Stimulated activated CD4-positive, alpha-beta T cell treated with anti-CD3 and anti-CD28 coated beads, Interleukin-4, amount 100 ng/mL, for 24 hours (primary cell): Measurements from ENCODE around the gene EXOC3L4.
"Not testable (repeated sequence)": the region's sequence is repeated elsewhere in the genome, so short reads cannot be mapped to it uniquely, and the experiment has no call there.

ENCODE experiments used
- DNase-seq: peaks from one replicate; pipeline ENCODE4 v3.0.0-alpha.2; 2020

Gene EXOC3L4

DNA sequence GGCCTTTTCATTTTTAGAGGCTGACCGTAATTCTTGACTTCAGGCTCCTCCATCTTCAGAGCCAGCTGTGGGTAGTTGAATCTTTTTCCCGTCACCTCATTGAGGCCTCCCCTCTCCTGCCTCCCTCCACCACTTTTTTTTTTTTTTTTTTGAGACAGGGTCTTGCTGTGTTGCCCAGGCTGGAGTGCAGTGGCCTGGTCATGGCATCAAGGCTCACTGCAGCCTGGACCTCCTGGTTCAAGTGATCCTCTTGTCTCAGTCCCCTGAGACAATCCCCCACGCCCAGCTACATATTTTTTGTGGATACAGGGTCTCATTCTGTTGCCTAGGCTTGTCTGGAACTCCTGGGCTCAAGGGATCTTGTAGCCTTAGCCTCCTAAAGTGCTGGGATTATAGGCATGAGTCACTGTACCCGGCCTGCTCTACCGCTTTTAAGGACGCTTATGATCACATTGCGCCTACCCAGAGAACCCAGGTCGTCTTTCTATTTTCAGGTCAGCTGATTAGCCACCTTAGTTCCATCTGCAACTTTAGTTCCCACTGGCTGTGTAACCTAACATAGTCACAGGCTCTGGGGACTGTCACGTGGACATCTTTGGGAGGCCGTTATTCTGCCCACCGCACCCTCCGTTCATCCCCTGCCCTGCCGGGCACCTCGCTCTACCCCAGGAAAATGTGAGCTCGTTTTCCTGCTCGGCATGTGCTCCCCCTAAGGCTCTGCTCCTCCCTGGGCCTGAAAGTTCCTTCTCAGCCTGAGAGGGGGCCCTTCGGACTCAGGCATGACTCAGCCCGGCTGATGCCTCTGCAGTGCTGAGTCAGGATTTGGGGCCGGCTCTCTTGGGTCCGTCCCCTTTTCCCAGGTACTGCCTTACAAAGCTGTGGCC, 42.1 kb downstream of the EXOC3L4 start:
- no peak for DNase-seq

GRCh38 chr14:103137689-103138300, 43.3 kb downstream of the EXOC3L4 start:
- no peak for DNase-seq

GRCh38 chr14:103138301-103139131, 44.0 kb downstream of the EXOC3L4 start:
- no peak for DNase-seq

DNA sequence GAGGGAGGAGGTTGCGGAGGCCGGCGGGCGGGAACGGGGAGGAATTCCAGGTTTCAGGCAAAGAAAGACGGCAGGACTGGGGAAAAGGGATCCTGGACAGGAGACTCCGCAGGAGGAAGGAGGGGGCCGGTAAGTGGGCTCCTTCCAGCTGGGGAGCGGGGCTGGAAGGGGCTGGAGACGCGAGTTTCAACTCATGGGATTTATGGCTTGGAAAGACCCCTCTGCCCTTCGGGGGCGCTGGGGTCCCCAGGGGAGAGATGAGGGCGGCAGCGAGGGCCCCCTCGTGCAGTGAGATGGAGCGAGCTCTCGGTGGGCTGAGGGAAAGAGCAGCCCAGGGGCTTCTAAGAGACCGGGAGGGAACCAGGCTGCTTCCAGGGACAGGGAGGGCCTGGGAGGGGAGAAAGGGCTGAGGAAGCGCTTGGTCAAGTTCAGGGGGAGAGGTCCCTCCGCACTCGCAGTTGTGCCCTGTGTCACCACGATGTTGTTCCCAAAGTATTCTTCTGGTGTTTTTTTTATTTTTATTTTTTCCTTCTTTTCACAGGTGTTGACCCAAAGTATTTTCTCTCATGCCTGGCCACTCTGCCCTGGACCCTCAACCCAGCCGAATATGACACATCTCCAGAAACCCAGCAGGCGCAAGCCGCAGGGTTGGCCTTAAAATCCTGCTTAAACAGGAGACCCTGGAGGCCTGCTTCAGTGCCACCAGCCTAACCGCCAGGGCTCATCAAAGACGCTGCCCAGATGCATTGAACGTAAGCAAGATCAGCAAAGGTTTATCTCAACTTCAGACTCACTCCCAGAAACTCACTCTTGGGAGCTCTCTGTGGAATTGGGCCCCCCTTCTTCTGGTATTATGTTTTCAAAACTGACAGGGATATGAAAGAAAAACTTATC, 44.9 kb downstream of the EXOC3L4 start:
- no peak for DNase-seq

GRCh38 chr14:103140316-103141109, 46.0 kb downstream of the EXOC3L4 start:
- no peak for DNase-seq

- DNase-seq, result no peak
Measured at GRCh38 chr14:103141117-103141796, 46.7 kb downstream of the EXOC3L4 start.

DNA sequence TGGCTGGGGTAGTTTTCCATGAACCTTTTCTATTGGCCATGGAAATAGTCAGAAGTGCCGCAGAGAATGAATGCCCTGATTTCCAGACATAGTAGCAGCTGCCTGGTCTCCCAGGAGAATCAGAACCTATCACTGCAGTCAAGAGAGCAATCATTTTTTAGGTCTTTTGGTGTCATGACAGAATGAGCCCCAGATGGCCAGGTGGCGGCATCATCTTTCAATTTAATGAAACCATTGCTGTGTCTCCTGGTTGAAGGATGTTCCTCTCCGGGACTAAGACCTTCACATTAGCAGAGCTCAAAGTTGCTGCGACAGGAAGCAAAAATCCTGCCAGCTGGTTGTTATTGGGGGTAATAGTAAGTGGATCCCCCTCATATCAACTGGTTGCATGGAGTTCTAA, 47.5 kb downstream of the EXOC3L4 start:
- no peak for DNase-seq

DNA sequence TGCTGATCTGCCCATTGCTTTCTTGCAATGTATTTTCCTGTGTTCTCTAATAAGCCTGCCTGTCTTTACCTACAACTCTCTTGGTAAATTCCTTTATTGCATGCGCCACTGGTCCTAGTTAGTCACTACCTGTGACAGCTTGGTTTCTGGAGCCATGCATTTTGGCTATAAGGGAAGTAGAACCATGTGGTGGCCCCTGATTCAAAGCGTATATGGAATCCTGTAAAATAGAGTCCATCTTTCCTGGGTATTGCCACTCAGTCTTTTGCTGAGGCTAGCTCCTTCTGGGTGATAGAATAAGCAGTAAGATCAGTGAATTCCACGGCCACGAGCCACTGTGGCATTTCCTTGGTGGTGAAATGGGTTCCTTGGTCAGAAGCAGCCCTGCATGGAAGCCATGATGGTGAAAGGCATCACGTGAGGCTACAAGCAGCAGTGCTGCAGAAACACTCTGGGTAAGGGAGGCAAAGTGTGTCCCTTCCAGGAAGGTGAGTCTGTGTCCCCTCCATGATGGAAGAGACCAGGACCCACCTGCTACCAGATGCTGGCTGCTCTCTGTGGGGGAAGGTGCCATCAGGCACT, 48.3 kb downstream of the EXOC3L4 start:
- no peak for DNase-seq

DNA sequence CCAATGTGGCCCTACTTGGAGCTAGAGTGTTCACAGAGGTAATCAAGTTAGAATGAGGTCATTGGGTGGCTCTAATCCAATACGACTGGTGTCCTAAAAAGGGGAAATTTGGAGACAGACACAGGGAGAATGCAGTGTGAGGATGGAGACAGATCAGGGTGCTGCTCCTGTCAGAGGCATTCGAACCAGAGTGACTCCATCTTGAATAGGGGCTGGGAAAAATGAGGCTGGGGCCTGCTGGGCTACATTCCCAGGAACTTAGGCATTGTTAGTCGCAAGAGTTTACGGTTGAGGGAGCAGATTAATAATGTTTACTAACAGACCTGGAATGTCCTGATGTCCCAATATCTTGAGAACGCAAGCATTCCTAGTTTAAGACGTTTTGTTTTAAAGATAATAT, 49.0 kb downstream of the EXOC3L4 start:
- DNase-seq, result no peak

DNA sequence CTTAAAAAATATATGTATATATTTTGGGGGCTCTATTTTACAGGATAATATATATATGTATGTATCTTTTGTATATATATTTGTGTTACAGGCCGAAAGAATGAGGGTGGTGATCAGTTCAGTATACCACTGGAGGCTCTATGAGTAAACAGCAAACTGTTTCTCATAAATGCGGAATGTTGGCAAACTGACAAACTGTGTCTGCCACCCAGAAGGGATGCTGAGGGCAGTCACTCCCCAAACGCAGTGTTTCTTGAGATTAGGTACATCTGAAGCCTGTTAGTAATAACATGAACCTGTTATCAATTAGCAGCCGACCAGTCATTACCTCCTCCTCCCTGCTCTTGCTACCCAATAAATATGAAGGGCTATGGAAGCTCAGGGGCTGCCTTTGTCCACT, 49.6 kb downstream of the EXOC3L4 start:
- no peak for DNase-seq

DNA sequence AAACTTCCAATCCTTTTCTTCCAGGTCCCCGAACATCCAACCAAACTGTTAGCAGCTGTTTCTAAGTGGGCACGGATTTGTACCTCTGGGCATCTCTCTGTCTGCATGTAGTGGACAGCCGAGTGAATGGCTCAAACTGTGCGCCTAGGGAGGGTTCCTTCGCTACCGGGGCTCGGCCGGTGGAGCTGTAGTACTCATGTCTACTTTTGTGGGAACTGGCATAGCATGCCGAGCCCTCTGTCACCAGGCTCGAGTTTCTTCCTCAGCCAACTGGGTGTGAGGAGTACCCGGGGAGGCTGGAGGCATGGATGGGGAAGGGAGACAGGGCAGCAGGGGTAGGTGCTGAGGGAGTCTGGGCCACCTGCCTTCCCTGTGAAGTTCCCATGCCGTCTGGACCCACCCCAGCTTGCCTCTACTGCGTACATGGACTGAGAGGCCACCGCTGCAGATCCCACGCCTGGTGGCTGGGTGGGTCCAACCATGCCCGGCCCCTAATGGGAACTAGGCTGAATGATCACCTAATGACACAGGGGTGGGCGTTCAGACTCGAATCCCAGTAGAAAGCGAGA, 51.7 kb downstream of the EXOC3L4 start:
- DNase-seq, result no peak

DNA sequence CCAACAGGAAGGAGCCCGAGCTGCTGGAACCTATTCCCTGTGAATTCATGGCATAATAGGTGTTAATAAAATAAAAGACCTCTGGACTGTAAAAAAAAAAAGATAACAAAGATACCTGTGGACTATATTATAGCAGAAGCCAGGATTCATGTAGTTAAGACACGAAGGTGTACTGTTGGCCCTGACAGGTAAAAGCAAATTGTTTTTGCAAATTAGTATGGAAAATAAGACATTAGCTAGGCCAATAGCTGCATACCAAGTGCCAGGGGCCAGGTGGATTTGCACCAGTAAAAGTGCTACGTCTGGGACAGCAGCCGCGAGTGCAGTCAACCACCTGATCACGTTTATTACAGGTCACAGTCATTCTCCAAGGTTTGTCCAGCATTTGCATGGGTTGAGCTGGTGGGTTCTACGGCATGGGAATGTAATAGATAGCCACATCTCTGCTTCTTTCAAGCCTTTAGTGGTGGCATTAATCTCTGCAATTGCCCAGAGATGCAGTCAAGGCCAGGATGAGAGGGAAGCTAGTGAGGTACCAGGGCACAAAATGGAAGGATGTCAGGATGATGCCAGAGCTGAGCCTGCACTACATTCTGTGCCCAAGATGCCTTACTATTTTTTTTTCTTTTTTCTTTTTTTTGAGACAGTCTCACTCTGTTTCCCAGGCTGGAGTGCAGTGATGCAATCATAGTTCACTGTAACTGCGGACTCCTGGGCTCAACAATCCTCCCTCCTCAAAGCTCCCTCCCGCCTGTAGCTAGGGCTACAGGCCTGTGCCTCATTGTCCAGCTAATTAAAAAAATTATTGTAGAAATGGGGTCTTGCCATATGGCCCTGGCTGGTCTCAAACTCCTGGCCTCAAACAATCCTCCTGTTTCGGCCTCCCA, 55.1 kb downstream of the EXOC3L4 start:
- DNase-seq, result no peak

DNA sequence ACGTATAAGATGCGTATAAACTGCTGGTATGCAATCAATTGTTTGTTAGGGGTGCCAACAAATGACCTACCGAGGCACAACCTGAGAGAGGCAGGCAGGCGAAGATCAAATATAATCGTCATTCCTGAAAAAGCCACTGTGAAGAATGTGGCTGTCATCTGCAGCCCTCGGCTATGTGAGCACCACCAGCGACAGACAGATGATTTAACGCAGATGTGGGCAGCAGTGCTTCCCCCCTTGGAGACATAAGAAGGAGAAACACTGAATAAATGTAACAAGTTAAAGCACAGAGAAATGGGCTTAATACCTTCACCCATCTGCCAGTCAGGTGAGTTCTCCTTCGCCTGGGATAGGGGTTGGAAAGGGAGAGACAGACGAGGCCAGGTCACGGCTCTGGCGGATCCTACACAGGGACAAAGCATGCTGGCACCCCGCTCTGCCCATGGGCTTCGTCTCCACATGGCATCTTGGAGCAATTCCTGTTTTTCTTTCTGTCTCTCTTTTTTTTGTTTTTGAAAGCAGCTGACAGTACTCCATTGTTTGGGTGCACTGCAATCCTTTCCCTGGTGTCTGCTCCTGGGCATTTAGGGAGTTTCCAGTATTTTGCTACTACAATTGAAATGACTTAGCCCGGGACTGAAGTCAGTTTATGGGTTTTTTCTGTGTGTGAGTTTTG, 56.9 kb downstream of the EXOC3L4 start:
- no peak for DNase-seq

- no peak for DNase-seq
Measured at GRCh38 chr14:103155010-103155409, 60.5 kb downstream of the EXOC3L4 start.

DNA sequence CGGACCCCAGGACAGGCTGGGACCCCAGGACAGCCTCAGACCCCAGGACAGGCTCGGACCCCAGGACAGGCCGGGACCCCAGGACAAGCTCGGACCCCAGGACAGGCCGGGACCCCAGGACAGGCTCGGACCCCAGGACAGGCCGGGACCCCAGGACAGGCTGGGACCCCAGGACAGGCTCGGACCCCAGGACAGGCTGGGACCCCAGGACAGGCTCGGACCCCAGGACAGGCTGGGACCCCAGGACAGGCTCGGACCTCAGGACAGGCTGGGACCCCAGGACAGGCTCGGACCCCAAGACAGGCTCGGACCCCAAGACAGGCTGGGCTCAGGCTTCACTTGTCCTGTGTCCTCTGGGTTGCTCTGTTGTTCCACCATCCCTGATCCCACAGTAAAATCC, 60.9 kb downstream of the EXOC3L4 start:
- DNase-seq, result not testable (repeated sequence)

GRCh38 chr14:103155826-103156394, 61.4 kb downstream of the EXOC3L4 start:
- DNase-seq, result no peak

- DNase-seq, result no peak
Measured at GRCh38 chr14:103156651-103157378, 62.3 kb downstream of the EXOC3L4 start.

- DNase-seq, result no peak
Measured at GRCh38 chr14:103157969-103158368, 63.4 kb downstream of the EXOC3L4 start.
